DOHH2 (cell line): ENCODE measurements around the gene STIL.

Source experiments
- H3F3A ChIP-seq: fragments of 200-600 bp; sonication (generic), shearing (Covaris generic); 2 replicates; pipeline ENCODE4 v1.6.0; 2016; ENCODE audit warnings: antibody characterized with exemption, mild to moderate bottlenecking; ENCODE audit not compliant: control insufficient read depth, insufficient read depth
- H3K27ac ChIP-seq: fragments of 200-600 bp; sonication (generic); 2 replicates; pipeline ENCODE4 v1.5.1; 2014; ENCODE audit warnings: low read depth, mild to moderate bottlenecking, low read length, moderate library complexity
- H3K27me3 ChIP-seq: fragments of 200-600 bp; sonication (generic); 2 replicates; pipeline ENCODE4 v1.6.1; 2014; ENCODE audit warnings: mild to moderate bottlenecking, low read length, mixed read lengths; ENCODE audit not compliant: control insufficient read depth
- H3K36me3 ChIP-seq: fragments of 200-600 bp; sonication (generic); 2 replicates; pipeline ENCODE4 v1.6.1; 2014; ENCODE audit warnings: mild to moderate bottlenecking, low read length, moderate library complexity, mixed read lengths; ENCODE audit not compliant: control insufficient read depth
- H3K4me1 ChIP-seq: fragments of 200-600 bp; sonication (generic); 2 replicates; pipeline ENCODE4 v1.6.1; 2014; ENCODE audit warnings: mild to moderate bottlenecking, low read length, mixed read lengths; ENCODE audit not compliant: control insufficient read depth
- H3K4me2 ChIP-seq: fragments of 200-600 bp; sonication (generic); 2 replicates; pipeline ENCODE4 v1.6.0; 2014; ENCODE audit warnings: mild to moderate bottlenecking, low read length, moderate library complexity
- H3K4me3 ChIP-seq: fragments of 200-600 bp; sonication (generic); 2 replicates; pipeline ENCODE4 v1.5.1; 2014; ENCODE audit warnings: mild to moderate bottlenecking, low read length, mixed read lengths
- H3K79me2 ChIP-seq: fragments of 200-600 bp; sonication (generic); 2 replicates; pipeline ENCODE4 v1.6.1; 2014; ENCODE audit warnings: mild to moderate bottlenecking, low read length, mixed read lengths; ENCODE audit not compliant: control insufficient read depth
- H3K9me2 ChIP-seq: fragments of 200-600 bp; sonication (generic); replicated peaks from 2 replicates; pipeline ENCODE4 v1.6.1; 2014; ENCODE audit warnings: mild to moderate bottlenecking, low read length, mixed read lengths; ENCODE audit not compliant: control insufficient read depth
- H3K9me3 ChIP-seq: fragments of 200-600 bp; sonication (generic); 2 replicates; pipeline ENCODE4 v1.6.1; 2014; ENCODE audit warnings: antibody characterized with exemption, low read length, mixed read lengths; ENCODE audit not compliant: control insufficient read depth, insufficient read depth
- H4K20me1 ChIP-seq: fragments of 200-600 bp; sonication (generic); 2 replicates; pipeline ENCODE4 v1.6.0; 2014; ENCODE audit warnings: low read depth, mild to moderate bottlenecking, antibody characterized with exemption, low read length, moderate library complexity; ENCODE audit not compliant: control insufficient read depth, insufficient read depth
- CTCF ChIP-seq: fragments of 200-600 bp; sonication (generic); IDR thresholded peaks from one replicate; pipeline ENCODE4 v1.5.1; 2014; ENCODE audit warnings: antibody characterized with exemption, mild to moderate bottlenecking, low read depth, low read length; ENCODE audit not compliant: poor library complexity, severe bottlenecking
- EZH2phosphoT487 ChIP-seq: fragments of 200-600 bp; sonication (generic); IDR thresholded peaks from 2 replicates; pipeline ENCODE4 v1.6.1; 2017; ENCODE audit warnings: borderline replicate concordance, mild to moderate bottlenecking, antibody characterized with exemption, low read length, moderate library complexity, mixed read lengths

STIL gene

GRCh38 chr1:47226839-47227215 lies 87.1 kb downstream of the STIL start:
- no peak for TF ChIP-seq CTCF
- TF ChIP-seq EZH2phosphoT487: no peak
- Histone ChIP-seq H3K9me3 (no peaks in the 10 kb centered on the region), H3F3A (no peaks in the 10 kb centered on the region), H3K36me3 (no peaks in the 10 kb centered on the region), H3K79me2 (no peaks in the 10 kb centered on the region), H3K4me3 (no peak overlapping the region), H3K4me1 (no peaks in the 10 kb centered on the region), H3K4me2 (no peak overlapping the region), H3K27ac (no peak overlapping the region), H3K27me3 (peaks cover 84% of the 10 kb centered on the region), H3K9me2 (no peaks in the 10 kb centered on the region), H4K20me1 (no peaks in the 10 kb centered on the region; the same call in 1 of the 2 replicates)

- no peaks in the 10 kb centered on the region; the same call in 1 of the 2 replicates for H4K20me1 ChIP-seq
- no peaks in the 10 kb centered on the region for H3K9me3 ChIP-seq
- no peaks in the 10 kb centered on the region for H3K36me3 ChIP-seq
- no peaks in the 10 kb centered on the region for H3F3A ChIP-seq
- no peaks in the 10 kb centered on the region for H3K9me2 ChIP-seq
- H3K4me1 ChIP-seq: no peaks in the 10 kb centered on the region
- H3K4me3 ChIP-seq: no peak overlapping the region
- peaks cover 79% of the 10 kb centered on the region for H3K27me3 ChIP-seq
- H3K79me2 ChIP-seq: no peaks in the 10 kb centered on the region
- TF ChIP-seq EZH2phosphoT487: no peak
- no peak for TF ChIP-seq CTCF
- no peak overlapping the region for H3K27ac ChIP-seq
- H3K4me2 ChIP-seq: no peak overlapping the region
Measured at GRCh38 chr1:47226121-47226838, 87.7 kb downstream of the STIL start.

- Histone ChIP-seq H3K4me2 (no peak overlapping the region), H3K9me2 (no peaks in the 10 kb centered on the region), H3K36me3 (no peaks in the 10 kb centered on the region), H3K27ac (no peak overlapping the region), H3K9me3 (no peaks in the 10 kb centered on the region), H3F3A (no peaks in the 10 kb centered on the region), H4K20me1 (no peaks in the 10 kb centered on the region), H3K27me3 (peaks cover 72% of the 10 kb centered on the region), H3K4me3 (no peak overlapping the region), H3K79me2 (no peaks in the 10 kb centered on the region), H3K4me1 (no peaks in the 10 kb centered on the region)
- TF ChIP-seq CTCF: no peak
- no peak for TF ChIP-seq EZH2phosphoT487
Measured at GRCh38 chr1:47225430-47226100, 88.4 kb downstream of the STIL start.
